ENCODE results near the gene LST1.
"Not testable (repeated sequence)": the region's sequence is repeated elsewhere in the genome, so short reads cannot be mapped to it uniquely, and the experiment has no call there.

Gene LST1

DNA sequence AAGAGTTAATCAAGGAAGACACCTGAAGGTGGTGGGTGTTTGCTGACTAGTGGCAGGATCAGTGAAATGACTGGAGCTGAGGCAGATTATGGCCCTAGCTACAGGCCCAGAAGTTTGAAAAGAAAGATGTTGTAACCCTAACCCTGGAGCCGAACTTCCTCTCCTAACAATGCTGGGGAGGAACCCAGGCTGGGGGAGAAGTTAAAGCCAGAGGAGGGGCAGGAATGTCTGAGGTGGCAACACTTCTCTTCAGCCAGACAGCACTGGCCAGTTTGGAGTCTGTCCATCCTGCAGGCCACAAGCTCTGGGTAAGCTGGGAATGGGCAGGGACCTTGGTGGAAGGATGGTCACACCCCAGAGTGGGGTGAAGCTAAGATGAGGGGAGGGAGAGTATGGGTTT is at the start of gene LST1:
Gene LST1, plus strand, starts transcription at position 270 of the 400 bp plus-strand sequence. CDS start 1,023 bp downstream, outside the sequence.
- no peak for FAIRE-seq

DNA sequence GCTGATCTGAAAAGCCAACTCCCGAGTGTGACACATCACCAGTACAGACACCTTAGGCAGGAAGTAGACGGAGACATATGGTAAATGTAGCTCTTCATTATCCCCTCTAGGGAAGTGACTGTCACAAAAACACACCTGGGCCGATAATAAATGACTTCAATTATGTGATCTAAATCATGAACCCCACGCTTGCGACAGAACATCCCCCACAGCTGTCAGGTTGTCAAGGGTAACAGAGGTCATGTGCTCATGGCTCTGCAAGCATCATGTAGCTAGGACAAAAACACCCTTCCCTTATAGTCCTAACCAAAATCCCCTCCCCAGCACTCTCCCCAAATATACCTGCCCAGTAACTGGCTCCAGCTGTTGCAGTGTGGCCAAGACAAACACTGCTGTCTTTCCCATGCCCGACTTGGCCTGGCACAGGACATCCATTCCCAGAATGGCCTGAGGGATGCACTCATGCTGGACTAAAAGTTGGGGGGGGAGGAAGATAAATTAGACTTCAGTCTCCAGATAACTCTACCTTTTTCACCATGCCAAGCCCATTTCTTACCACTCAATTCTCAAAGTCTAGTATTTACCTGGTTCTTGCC is 47.2 kb upstream of the LST1 start:
- no peak for FAIRE-seq

DNA sequence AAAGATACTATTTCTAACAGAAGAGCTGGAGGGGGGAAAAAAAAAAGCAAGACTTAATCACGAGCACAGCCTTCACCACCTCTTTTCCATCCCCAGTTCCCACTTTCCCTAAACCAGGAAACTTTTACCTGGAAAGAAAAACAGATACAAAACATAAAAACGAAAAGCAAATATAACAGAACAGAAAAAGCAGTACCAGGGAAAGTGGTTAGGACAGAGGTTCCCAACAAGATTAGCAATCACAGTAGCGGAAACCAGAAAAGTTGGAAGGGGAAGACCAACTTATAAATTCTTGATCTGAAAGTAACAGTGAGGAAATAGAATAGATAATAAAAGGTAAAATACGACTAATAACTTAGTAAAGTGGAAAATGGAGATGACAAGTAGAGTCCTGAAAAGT is 45.4 kb upstream of the LST1 start:
- no peak for FAIRE-seq

DNA sequence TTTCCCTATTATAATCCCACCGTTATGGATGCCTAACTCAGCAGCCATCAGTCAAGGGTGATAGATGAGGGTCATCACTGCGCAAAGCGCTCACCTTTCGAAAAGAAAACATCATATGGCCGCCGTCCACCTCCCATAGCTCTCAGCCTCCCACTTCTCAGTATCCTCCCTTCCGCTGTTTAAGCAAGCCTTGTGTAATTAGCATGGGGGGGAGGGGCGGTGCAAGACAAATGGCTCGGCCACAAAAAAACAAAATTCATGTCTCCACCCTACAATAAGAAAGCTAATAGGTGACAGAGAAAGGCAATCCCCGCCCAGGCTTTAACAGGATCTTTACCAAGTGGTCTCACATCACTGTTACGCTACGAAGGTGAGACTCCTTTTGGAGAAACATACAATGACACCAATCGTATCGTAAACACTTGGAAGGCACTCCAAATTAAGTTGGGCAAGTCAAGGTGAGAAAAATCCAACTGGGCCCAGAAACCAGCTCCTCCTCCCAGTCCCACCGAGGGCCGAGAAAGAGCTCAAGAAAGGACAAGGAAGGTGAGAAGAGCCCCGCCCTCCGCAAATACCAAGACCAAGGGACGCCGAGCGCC is 44.9 kb upstream of the LST1 start:
- no peak for FAIRE-seq

DNA sequence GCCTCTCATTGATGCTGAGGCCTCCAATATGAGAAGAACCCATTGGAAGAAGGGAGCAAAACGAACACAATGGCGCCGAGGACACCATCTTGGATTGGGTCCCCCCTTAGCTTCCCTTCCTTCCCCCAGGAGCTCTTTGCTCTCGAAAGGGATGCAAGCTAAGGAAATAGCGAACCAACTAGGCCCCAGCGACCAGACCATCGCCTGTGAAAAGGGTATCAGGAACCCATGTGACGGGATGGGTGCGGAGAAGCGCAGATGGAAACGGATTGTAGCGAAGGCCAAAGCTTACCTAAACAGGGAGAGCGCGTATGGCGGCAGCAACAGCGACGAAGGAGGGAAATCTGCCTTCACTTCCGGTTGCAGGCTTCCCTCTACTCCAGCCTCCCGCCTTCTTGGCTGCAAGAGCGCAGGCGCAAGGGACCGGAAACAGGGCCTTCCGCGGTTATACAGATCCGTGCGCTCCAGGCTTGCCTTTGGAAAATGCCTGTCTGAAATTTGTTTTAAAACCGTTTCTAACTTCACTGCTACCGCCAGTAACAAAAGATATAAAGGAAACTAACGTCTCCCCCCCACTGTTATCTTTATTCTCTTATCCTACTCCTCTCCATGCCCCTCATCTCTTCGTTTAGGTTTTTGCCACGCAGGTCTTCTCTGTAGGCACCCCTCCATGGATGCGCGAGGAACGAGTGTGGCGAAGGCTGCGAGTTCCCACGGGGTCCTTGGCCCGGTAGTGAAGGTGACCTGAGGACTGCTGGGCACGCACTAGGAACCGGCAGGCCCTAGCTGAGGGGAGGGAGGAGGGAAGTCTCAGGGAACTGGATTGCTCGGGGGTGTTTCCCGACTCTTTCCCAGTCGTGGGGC is 44.2 kb upstream of the LST1 start, which contains the start of gene DDX39B:
Gene DDX39B, minus strand, starts transcription at position 346 of the 864 bp plus-strand sequence. CDS start 1,471 bp downstream, outside the sequence.
- no peak for FAIRE-seq

DNA sequence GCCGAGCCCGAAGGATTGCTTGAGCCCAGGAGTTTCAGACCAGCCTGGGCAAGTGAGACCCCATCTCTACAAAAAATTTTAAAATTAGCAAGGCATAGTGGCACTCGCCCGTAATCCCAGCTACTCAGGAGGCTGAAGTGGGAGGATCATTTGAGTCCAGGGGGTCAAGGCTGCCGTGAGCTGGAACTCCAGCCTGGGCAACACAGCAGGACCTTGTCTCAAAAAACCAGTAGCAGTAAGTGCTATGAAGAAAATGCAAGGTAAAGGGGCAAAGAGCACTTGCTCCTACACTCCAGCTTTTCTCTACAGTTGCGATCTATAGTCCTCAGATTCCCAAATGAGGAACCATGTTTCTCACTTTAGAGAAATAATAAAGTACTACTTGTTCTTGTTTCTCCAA is 42.4 kb upstream of the LST1 start:
- no peak for FAIRE-seq

DNA sequence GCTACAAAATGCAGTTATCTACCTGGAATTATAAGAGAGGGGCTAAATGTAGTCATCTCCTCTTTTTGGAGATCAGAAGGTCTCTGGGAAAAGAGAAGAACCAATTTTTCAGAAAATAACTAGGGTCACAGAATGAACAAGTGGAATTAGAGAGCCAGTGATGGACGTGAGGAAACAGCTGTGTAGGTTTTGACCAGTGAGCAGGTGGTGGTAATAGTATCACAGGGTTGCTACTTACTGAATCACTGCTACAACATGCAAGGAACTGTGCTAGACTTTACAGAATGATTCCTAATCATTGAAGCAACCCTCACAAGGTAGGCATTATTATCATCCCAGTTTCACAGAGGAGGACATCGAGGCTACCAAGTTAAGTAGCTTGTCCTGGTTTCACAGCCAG is 41.4 kb upstream of the LST1 start:
- FAIRE-seq, result no peak

DNA sequence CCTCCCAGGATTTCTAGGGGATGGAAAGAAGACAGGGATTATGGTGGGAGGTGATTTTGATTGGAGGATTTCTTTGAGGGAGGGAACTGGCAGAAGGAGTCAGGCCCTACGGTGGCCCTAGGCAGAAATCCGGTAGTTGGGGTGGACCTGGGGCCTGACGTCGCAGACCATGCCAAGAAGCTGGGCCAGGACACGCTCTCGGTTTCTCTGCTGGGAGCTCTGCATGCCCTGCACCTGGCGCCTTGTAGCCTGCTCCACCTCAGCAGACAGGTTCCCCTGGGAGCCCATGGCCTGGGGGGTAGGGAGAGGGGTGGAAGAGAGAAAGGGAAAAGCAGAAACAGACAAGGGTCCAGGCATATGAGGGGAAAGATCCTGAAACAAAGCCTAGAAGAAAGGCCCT is 40.8 kb upstream of the LST1 start:
- FAIRE-seq, result no peak

DNA sequence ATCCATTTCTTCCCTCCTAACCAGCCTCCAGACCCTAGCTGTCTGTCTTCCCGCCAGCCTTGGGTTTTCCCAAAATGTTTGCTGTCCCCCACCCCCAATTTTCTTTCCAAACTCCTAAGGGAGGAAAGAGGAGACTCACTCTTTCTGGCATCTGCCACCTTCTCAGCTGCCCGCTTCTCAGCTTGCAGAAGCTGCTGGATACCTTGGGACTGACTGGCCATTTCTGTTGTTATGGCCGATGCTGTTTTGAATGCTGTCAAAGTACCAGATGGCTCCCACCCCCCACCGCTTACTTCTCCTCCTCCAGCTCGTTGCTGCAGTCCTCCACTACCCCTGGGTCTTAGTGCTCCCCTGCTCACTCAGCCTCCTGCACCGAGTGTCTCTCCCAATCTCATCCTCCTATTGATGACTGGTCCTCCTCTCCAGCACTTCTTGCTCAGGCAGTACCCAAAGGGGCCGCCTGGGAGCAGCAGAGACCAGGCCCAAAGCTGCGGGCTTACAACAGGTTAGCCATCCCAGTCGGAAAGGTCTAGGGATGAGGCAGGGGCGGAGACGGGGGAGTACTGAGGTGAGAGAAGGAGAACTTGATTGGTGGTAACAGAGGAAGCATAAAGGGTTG is 39.6 kb upstream of the LST1 start, which contains the start of gene ATP6V1G2:
Gene ATP6V1G2, minus strand, starts transcription at position 270 of the 619 bp plus-strand sequence. Its CDS starts 49 bp downstream, at position 221.
- no peak for FAIRE-seq

DNA sequence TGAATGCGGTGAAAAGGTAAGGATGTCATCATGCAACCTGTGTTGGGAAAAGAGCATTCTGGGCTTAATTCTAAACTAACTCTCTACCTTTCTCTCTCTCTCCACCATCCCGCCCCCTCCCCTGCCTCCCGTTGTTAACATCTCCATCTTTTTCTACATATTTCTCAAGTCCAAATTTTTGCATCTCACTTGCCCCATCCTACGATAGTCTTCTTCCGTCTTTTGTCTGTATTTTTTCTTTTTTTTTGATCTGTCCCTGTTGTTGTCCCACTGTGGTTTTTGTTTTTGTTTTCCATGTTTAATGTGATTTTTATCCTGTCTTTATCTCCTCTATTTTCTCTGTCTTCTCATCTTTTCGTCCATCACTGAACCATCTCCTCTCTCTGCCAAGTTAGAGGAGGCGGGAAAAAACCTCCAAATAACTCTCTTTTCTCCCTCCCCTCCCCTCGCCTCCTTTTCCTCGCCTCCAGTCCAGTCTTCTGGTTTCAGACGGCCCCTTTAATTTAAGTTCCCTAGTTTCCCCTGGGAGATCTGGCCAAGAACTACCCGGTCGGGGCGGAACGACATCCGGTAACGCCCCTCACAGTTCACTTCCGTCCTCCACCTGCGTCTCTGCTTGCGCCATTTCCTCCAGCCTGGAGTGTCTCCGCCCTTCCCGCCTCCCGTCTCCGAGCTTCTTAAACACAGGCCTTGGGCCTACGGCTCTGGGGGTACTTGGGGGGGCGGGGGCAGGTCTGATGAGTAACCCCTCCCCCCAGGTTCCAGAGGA is 38.9 kb upstream of the LST1 start, which contains the start of gene NFKBIL1:
Gene NFKBIL1, plus strand, starts transcription at position 651 of the 769 bp plus-strand sequence. Its CDS starts 87 bp downstream, at position 738.
- FAIRE-seq, result peak; percentile 76

DNA sequence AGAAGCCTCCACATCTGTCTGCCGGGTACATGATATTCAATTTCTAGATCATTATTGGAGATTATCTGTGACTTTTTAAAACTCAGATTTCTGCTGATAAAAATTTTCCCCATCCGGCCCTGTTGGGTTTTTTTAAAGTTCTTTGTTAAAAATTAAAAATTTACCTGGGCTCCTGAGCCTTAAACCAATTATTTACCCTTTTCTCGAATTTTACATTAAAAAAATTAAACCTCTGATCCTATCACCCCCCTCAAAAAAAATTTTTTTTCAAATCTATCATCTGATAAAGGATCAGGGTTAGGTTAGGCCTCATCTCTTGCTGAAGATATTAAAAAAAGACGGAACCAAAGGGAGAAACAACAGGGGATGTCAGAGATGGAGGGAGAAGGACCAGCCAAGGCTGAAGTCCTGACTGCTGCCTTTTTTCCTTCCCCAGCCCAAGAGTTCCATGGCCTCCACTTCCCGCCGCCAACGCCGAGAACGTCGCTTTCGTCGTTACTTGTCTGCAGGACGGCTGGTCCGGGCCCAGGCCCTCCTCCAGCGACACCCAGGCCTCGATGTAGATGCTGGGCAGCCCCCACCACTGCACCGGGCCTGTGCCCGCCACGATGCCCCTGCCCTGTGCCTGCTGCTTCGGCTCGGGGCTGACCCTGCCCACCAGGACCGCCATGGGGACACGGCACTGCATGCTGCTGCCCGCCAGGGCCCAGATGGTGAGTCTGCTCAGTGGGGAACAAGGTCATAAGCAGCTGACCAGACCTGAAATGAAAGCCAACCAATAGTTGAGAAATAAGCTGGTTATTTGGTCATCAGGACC is 38.1 kb upstream of the LST1 start:
- no peak for FAIRE-seq

DNA sequence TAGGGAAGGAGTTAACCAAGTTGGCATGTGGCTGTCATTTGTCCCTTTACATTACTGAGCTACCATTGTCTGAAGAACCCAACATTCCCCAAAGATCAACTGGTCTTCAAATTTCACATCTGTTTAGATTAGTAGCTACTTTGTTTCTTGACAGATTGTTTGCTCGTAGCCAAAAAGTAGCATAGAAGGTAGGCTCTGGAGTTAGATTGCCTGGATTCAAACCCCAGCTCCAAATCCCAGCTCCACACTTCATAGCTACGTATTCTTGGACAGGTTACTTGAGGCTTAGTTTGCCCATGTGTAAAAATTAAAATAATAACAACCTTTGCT is 37.6 kb upstream of the LST1 start:
- FAIRE-seq, result no peak

DNA sequence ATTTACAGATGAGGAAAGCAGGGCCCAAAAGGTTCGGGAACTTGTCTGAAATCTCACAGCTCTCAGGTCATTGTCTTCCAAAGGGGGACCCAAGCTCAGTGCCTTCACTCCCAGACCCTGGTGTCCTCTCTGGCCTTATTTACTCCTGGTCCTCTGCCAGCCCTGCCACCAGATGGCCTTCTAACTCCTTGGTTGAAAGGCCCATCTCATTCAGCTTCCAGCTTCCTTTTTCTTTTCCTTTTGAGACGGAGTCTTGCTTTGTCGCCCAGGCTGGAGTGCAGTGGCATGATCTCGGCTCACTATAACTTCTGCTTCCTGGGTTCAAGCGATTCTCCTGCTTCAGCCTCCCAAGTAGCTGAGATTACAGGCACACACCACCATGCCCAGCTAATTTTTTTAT is 34.7 kb upstream of the LST1 start:
- FAIRE-seq, result not testable (repeated sequence)

DNA sequence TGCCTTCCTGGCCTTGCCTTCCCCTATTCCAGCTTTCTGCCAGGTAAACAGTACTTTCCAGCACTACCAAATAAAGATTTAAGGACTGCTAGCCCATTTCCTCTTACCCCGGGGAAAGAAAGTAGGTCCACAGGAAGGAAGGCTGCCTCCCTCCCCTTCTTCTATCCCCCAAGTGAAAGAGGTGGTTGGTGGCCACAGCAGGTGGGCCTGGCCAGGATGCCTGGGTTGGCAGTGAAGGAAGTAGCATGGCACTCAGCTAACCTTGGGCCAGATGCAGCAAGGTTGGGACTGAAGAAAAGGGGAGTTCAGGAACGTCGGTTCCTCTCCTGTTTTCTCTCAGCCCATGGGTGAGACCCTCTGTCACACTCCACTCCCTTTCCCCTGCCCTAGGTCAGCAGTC is 29.8 kb upstream of the LST1 start:
- no peak for FAIRE-seq

DNA sequence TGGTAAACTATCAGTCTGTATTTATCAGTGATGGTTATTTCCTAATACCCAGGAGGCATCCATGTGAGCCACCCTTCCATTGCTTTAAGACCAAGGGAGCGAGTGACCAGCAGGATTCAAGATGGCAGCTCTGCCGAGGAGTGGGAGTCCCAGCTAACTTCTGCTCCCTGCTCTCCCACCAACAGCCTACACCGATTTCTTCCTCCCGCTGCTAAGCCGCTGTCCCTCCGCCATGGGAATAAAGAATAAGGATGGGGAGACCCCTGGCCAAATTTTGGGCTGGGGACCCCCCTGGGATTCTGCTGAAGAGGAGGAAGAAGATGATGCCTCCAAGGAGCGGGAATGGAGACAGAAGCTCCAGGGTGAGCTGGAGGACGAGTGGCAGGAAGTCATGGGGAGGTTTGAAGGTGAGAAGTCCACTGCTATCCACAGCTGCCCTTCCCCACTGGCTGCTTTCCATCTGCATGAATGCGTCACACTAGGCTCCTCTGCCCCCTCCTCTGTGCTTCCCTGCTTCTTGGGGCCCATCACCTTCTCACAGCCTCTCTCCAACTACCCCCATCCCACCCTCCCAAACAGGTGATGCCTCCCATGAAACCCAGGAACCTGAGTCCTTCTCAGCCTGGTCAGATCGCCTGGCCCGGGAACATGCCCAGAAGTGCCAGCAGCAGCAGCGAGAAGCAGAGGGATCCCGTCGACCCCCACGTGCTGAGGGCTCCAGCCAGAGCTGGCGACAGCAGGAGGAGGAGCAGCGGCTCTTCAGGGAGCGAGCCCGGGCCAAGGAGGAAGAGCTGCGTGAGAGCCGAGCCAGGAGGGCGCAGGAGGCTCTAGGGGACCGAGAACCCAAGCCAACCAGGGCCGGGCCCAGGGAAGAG is 28.4 kb upstream of the LST1 start:
- no peak for FAIRE-seq

DNA sequence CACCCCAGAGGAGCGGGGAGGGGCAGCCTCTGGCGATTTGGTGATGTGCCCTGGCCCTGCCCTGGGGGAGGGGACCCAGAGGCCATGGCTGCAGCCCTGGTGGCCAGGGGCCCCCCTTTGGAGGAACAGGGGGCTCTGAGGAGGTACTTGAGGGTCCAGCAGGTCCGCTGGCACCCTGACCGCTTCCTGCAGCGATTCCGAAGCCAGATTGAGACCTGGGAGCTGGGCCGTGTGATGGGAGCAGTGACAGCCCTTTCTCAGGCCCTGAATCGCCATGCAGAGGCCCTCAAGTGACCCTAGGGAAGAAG is 27.8 kb upstream of the LST1 start:
- FAIRE-seq, result no peak

DNA sequence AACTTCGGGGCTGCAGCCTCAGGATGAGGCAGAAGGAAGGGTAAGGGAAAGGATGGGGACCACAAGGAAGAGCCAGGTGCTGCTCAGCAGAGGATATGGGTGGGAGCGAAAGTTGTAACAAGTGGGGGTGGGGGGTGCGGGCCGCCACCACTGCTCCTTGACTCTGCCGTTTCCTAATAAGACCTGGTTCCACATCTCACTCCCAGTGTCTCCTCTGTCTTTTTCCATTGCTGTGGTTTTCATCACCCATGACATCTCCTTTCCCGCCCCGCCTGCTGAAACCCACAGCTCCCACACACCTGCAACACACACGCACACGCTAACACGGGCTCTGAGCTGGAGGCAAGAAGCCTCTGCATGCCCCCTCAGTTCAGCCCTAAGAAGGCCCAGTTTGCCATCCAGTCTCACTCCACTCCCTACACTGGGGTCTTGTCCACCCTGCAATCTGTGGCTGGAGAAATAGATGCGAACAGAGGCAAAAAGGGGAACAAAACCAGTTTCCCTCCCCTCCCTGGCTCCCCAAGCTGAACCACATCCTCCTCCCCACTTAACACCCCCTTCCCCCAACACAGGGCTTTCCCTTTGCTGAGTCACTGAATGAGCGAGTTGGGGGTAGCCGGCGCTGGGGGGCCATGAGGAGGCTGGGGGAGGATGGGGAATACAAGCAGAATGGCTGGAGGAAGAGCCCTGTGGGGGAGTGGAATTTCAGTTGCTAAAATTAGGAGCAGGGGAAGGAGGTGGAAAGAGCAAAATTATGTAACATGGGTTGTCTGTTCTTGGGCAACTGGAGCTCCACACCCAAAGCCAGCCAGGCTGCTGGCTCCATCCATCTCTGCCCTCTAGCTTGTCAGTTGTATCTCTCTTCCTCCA is 27.2 kb upstream of the LST1 start:
- FAIRE-seq, result no peak

DNA sequence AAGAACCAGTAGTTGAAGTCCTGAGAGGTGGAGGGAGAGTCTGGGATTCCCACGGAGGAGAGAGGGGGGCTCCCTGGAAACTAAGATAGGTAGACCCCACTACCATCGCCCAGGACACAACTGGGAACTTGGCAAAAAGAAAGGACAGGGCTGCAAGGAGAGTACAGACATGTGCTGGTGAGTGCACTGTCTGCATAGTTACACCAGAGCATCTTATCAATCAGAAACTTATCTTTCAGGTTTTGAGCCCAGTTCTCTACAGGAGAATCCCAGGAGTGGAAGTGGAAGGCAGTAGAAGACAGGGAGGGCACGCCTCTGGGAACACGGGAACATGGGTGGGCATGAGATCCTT is 26.5 kb upstream of the LST1 start:
- FAIRE-seq, result no peak

DNA sequence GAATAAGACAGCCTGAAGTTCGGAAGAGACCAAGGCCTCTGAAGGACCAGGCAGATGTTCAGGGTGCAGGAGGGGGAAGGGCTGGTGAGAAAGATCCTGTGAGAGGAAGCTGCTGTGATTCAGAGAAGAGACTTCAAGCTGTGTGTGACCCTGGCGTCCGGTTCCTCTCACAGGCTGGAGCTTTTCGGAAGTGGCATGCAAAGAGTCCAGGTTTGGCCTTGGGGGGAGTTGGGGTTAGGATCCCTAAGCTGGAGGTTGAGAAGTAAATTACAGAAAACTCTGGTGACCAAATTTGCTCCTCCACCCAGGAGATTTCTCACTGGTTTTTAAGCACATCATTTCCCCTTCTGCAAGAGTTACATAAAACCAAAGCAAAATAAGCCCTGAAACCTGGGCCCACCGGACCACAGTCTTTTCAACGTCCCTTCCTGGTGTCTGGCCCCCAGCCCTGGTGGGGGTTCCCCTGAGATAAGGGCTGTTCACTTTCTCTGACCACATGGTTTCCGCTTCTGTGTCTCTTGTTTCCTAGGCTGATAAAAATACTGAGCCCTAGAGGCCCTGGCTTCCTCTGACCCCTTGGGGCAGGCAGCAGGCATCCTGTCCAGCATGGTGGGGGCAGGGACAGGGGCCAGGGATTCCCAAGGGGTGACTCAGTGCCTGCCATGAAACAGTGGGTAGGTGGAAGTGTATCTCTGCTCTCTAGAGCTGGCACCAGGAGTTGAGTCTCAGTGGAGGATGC is 25.9 kb upstream of the LST1 start:
- FAIRE-seq, result no peak
